ENCODE measurements around the gene CDK10.

Gene CDK10

DNA sequence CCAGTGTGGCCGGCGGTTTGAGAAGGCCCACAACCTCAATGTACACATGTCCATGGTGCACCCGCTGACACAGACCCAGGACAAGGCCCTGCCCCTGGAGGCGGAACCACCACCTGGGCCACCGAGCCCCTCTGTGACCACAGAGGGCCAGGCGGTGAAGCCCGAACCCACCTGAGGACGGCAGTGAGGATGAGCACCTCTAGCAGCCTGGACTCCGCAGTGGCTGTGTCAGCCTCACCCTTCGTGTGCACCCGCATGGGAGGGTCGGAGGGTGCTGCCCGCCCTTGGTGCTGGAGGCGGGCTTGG, 51.5 kb downstream of the CDK10 start:
- no peak for DNase-seq

DNA sequence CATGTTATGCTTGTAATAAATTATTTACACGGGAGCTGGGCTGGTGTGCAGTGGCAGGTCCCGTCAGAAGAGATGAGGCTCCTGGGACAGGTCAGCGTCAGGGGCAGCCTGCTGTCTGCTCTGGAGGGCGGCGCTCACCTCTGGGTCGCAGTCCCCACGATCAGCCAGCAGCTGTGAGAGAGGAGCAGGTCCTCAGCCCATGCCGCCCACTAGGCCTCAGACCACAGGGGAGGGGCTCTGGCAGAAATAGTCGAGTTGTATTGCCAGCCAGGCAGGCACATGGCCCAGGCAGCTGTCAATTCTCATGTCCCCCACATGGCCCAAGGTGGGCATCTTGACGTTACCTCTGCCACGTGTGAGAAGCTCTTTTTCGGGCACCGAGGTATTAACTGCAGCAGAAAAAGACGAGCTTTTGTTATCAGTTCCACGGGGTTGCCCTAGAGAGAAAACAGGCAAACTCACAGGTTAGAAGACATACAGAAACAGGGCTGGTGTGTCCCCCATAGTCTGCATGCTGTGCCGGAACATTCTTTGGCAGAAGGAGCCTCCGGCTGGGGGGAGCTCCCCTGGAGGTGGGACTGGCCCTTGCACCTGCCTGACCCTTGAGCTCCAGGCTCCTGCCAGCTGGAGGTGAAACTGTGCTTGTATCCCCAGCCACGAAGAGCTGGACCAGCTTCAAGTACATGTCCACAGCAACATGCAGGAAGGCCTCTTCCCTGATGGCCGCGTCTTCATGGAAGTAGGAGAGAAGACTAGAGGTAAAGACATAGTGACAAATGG, 52.2 kb downstream of the CDK10 start:
- no peak for DNase-seq

DNA sequence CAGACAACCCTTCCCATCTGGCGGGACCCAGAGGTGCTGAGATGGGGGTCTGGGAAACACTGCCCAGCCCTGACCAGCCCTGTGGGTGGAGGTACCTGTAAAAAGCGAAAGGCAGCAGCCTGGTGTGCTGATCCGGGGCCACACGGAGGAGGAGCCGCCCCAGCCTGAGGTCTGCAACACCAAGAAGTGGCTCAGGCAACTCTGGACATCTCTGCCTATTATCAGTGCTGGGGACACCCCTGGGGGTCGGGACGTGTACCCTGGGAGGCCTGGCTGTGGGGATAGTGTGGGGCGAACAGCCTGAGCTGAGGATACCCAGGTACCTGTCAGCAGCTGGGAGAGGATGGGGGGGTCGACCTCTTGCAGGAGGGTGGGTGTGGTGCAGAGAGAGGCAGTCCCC, 52.9 kb downstream of the CDK10 start:
- no peak for DNase-seq

DNA sequence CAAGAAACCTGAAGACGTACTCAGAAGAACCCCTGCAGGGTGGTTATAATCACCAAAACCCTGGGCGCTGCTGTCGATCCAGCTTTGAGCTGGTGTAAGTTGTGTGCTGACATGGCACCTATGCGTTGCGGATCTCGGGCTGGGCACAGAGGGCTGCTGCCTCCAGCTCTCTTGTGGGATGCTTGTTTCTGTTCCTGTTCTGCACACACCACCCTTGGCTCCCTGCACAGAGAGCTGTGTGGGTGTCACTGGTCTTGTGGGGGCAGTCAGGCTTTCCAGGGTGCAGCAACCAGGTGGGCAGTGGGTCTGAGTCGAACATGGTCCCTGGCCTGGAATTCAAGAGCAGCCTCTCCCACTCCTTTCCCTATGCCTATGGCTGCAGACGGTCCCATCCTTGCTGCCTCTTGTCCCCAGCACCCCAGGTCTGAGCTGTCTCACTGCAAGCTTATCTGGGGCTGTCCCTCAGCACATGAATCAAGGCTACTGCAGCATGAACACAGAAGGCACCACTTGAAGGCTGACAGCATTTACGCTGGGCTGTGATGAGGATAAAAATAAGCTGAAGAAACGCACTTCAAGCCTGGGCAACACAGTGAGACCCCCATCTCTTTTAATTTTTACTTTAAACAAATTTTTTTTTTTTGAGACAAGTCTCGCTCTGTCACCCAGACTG, 55.0 kb downstream of the CDK10 start:
- no peak for DNase-seq

DNA sequence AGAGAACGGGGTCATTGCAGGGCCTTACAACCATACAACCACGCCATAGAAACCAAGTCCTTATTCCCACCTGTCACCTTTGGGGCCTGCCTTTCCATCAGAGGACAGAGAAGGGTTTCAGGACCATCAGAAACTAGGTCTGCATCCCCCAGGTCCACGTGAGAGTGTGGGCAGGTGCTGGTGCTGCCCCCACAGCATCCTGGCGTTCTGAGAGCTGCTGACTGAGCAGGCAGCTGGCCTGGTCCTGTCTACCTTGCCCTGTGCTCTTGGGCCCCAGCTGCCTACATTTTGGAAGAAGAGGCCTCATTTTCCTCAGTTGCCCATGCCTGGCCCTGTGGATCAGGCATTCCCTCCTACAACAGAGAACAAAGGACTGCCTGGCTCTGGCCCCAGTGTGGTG, 56.5 kb downstream of the CDK10 start:
- no peak for DNase-seq

DNA sequence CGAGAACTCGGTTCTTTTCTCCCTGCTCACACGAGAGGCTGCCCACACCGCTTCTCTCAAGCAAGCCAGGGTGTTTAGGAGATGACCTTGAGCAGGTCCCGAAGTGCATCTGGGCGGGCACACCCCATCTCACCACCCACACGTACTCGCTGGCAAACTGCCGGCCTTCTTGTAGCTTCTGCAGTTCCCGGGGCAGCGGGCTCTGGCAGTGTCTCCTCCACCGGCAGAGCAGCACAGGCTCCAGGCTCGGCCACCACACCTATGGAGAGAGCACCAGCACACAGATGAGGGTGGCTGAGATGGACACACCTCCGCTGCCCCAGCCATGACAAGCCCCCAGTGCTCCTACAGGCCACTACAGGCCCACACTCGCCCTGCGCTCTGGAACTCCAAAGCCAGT, 58.3 kb downstream of the CDK10 start:
- no peak for DNase-seq
